ENCODE results near the gene ARHGAP24.

DNA sequence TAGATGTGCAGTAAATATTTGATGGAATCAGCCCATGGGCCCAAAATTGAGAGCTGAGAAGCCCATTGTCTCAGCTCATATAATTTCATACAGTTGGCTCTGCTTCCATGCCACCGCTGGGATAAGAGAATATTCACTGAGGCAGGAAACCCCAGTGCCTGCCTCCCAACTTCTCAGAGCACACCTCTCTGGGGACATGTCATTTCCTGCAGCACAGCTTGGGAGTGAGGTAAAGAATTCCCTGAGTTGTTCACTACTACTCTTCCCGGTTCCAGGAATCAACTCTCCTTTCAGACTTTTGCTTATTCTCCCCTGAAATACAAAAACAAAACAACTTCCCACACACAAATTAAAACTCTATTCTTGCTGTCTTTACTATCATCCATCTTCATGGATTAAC lies 495.6 kb downstream of the ARHGAP24 start:
- no peak for TF ChIP-seq FOXM1 (IDR thresholded peaks at IDR 0.05; ENCODE audit: borderline replicate concordance)
- TF ChIP-seq BHLHE40 (IDR thresholded peaks at IDR 0.05; ENCODE audit: borderline replicate concordance): no peak
- no peak for TF ChIP-seq ZNF384 (IDR thresholded peaks at IDR 0.05)
- no peak for TF ChIP-seq SP1 (IDR thresholded peaks at IDR 0.05)
- TF ChIP-seq FOXA1 (IDR thresholded peaks at IDR 0.05): no peak
- TF ChIP-seq FOXK2 (IDR thresholded peaks at IDR 0.05): no peak
- no peak for TF ChIP-seq SUZ12 (IDR thresholded peaks at IDR 0.05)
- TF ChIP-seq LEF1 (IDR thresholded peaks at IDR 0.05; ENCODE audit: borderline replicate concordance): no peak
- no peak for TF ChIP-seq TARDBP (IDR thresholded peaks at IDR 0.05)
- TF ChIP-seq L3MBTL2 (conservative IDR thresholded peaks at IDR 0.05): no peak
- no peak for TF ChIP-seq NFRKB (IDR thresholded peaks at IDR 0.05)
- no peak for TF ChIP-seq ARNT (IDR thresholded peaks at IDR 0.05)
